HG03095 (cell line): ENCODE data around the gene C3orf18.

Source experiments
- ATAC-seq: cut with Tn5 transposase; IDR thresholded peaks from one replicate; pipeline ENCODE4 v1.9.1; 2021; ENCODE audit warnings: moderate library complexity; ENCODE audit not compliant: unreplicated experiment

C3orf18 gene

DNA sequence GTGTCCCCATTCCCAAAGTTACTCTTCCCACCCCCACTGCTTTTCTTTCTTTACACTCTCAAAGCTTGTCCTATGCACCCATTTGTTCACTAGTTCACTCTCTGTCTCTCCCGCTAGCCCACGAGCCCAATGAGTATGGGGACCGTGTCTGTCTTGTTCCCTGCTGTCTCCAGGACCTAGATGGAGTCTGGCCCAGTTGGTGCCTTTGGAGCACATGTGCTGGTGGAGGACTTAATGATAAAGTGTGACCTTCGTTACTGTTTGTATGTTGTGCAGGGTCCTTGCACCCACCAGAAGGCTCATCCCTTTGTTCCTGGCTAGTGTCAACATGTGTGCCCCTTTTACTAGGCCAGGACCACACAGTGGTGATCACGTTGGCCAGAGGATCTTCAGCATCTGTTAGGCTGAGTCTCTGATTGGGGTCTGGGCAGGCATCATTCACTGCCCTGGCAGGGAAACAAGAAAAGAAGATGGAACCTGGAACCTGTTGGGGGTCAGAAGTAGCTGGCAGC is 36.6 kb upstream of the C3orf18 start:
- ATAC-seq = no peak

DNA sequence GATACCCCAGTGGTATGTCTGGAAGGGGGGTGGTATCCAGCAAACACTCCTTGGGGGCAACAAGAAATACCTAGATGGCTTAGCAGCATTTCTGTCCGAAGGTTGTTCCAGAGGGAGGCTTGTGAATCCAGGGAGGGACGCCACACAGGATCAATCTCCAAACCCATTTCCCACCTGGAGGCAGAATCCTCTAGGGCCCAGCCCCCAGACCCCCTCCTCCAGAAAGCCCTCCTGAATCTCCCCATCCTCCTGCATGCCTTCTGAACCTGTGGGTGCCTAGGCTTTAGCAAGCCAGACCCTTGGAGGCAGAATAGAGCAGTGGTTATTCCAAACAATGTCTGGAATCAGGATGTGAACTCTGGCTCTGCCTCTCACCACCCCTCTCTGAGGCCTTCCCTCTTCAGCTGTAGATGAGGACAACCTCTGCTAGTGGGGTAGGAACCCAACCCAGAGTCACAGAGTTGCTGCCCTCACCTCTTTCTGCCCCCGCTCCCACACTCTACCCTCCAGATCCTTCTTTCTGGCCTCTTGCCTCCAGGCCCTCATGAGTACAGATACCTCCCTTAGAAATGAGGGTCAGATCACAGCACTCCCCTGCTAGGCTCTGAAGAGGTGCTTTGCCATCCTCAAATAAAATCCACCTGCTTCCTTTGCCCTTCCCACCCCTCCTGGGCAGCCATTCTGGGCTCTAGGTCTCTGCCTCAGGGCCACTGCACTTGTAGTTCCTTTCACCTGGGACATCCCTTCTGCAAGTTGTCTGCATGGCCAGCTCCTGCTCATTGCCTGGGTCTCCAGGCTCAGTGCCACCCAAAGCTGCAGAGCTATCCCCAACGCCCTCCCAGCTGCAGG is 35.9 kb upstream of the C3orf18 start:
- ATAC-seq = no peak

- ATAC-seq = no peak
Measured at GRCh38 chr3:50602595-50603191, 35.1 kb upstream of the C3orf18 start.

DNA sequence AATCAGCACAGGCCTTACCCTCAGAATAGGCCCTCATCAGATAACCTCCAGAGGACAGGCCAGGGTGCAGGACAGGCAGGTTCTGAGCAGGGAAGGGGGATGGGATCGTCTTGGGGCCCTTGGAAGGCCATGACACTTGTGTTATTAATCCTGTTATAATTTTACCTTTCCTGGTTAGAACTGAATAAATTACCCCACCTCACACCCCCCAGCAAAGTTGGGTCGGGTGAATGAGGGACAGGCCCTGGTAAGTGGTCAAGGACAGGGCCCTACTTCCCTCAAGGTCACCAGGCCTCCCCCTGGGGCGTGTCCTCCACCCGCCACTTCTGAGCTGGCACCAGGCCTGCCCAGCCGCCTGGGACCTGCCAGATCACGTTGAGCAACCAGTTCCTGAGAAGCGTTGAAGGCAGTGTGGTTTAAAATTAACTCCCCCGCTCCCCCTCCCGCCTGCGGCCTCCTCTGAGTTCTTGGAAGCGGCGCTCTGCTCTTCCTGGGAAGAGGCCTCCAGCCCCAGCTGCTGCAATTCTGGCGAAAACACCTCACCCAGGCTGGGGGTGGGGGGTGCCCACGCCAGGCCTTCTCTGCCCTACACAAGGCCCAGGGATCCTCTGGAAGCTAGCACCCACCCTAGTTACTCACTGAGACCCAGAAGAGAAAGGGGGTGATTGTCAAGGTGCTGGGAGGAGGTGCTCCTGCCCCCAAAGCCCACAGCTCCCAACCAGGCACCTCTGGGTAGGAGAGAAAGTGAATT is 33.5 kb upstream of the C3orf18 start:
- no peak for ATAC-seq

- no peak for ATAC-seq
Measured at GRCh38 chr3:50600141-50600753, 32.7 kb upstream of the C3orf18 start.

GRCh38 chr3:50599716-50600118 is 32.2 kb upstream of the C3orf18 start:
- no peak for ATAC-seq

DNA sequence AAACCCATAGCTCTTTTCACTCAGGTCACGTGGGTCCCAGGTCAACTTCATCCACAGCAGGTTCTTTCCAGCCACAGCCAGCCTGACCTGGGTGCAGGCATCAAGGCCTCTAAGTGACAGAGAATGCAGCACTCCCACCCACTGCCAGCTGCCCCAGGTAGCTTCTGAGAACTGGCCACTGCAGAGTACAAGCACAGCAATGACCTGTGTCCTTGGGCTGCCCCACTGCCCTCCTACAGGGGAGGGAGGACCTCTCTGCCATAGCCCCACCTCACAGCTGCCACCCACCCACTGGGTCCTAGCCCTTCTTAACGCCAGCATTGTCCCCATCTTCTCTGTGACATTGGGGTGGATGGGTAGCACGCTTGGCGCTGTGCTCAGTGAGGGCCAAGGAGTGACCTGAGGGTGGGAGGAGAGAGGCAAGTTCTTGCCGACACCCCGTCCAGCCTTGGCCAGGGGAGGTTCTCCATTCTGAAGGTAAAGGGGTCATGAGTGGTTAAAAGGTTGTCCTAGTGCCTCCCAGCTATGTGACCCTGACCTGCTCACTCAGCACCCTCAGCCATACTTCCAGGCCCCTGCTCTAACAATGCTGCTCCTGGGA is 31.7 kb upstream of the C3orf18 start:
- ATAC-seq = no peak

- no peak for ATAC-seq
Measured at GRCh38 chr3:50594253-50594785, 26.8 kb upstream of the C3orf18 start.

GRCh38 chr3:50592568-50592967 is 25.0 kb upstream of the C3orf18 start:
- ATAC-seq = no peak

- peak; percentile 4 for ATAC-seq
Measured at GRCh38 chr3:50591196-50591741, 23.7 kb upstream of the C3orf18 start.

GRCh38 chr3:50588759-50589433 is 21.3 kb upstream of the C3orf18 start:
- no peak for ATAC-seq

- ATAC-seq = no peak
Measured at GRCh38 chr3:50587806-50588758, 20.5 kb upstream of the C3orf18 start.

DNA sequence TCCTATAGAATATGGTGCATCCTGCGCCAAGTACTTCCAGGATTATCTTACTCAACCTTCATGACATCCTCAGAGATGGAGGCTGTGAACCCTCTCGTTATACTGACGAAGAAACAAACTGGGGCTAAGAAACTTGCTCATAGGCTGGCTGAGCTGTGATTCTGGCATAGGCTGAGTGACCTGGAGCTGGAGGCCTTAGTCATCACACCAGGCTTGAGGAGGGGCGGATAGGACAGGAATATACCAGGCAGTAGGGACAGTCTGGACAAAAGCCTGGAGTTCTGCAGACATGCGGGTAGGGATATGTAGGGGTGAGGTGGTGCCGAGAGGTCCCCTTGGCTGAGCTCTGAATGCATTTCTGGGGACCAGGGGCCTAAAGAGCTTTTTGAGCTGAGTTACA is 19.8 kb upstream of the C3orf18 start:
- no peak for ATAC-seq

DNA sequence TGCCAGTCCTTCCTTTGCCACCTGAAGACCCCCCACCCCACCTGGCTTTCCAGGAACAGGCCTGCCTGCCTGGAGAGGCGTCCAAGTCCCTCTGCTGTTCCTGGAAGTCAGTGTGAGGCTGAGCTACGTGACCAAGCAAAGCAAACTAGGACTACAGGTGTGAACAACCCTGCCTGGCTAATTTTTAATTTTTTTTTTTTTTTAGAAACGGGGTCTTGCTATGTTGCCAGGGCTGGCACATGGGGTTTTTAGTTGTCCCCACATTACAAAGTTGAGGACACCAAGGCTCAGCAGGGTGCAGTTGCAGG is 19.2 kb upstream of the C3orf18 start:
- ATAC-seq = no peak

- no peak for ATAC-seq
Measured at GRCh38 chr3:50585919-50586762, 18.6 kb upstream of the C3orf18 start.

- no peak for ATAC-seq
Measured at GRCh38 chr3:50584391-50584790, 16.8 kb upstream of the C3orf18 start.

GRCh38 chr3:50583897-50584296 is 16.4 kb upstream of the C3orf18 start:
- ATAC-seq = no peak

DNA sequence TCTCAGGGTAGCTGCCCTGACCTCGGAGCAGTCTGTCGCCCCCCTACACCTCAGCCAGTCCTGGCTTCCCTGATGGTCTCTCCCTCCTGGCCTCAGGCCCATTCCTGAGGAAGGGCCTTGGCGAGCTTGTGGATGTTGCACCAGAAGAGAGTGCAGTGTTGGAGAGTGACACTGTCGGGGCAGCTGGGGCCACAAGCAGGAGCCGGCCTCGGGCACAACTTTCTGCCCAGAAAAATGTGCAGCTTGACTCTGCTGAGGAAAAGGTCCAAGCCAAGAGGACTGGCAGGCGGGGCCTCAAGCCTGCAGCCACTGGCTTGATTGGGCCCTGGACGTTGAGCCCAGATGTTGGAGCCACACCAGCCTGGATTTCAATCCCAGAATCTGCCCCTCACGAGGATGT is 14.5 kb upstream of the C3orf18 start:
- ATAC-seq = no peak
